GM19372 (cell line): Measurements from ENCODE around the gene SLC16A1.
"Not testable (repeated sequence)": the region's sequence is repeated elsewhere in the genome, so short reads cannot be mapped to it uniquely, and the experiment has no call there.

Source experiments
- ATAC-seq: cut with Tn5 transposase; IDR thresholded peaks from one replicate; pipeline ENCODE4 v1.9.1; 2021; ENCODE audit warnings: mild to moderate bottlenecking, low read depth, moderate library complexity; ENCODE audit not compliant: unreplicated experiment

SLC16A1 gene

GRCh38 chr1:112973788-112974187, 17.8 kb upstream of the SLC16A1 start:
- no peak for ATAC-seq

- no peak for ATAC-seq
Observed at GRCh38 chr1:112971006-112971405, 15.0 kb upstream of the SLC16A1 start.

- no peak for ATAC-seq
Observed at GRCh38 chr1:112964347-112964746, 8.4 kb upstream of the SLC16A1 start.

DNA sequence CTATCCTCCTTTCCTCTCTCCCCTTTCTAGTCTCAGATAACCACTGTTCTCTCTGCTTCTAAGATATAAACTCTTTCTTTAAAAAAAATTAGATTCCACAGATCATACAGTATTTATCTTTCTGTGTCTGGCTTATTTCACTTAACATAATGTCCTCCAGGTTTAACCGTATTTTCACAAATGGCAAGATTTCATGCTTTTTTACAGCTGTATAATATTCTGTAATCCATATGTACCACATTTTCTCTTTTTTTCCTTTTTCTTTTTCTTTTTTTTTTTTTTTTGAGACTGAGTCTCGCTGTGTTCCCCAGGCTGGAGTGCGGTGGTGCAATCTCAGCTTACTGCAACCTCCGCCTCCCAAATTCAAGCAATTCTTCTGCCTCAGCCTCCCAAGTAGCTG, 5.1 kb upstream of the SLC16A1 start:
- ATAC-seq: no peak

DNA sequence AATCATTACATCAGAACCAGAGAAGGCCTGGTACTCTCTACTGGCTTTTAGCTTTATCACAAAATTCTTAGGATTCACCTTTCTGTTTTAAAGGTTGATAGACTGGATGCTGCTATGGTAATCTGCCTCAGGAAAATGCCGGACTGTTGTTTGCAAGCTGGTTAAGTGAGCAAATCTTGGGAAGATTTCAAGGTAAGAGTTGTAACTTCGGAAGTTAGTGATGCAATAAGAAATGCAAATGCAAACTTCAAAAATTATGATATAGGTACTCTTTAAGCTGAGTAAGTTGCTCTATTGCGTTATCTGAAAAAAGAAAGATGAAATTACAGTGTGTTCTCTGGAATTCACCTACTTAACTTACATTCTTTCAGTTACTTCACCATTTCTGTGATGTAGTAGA, 4.4 kb upstream of the SLC16A1 start:
- no peak for ATAC-seq

DNA sequence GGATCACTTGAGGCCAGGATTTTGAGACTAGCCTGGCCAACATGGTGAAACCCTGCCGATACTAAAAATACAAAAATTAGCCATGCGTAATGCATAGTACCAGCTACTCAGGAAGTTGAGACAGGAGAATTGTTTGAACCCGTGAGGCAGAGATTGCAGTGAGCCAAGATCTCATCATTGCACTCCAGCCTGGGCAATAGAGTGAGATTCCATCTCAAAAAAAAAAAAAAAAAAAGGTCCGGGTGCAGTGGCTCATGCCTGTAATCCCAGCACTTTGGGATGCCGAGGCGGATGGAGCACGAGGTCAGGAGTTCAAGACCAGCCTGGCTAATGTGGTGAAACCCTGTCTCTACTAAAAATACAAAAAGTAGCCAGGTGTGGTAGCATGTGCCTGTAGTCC, 2.2 kb upstream of the SLC16A1 start:
- ATAC-seq: not testable (repeated sequence)

DNA sequence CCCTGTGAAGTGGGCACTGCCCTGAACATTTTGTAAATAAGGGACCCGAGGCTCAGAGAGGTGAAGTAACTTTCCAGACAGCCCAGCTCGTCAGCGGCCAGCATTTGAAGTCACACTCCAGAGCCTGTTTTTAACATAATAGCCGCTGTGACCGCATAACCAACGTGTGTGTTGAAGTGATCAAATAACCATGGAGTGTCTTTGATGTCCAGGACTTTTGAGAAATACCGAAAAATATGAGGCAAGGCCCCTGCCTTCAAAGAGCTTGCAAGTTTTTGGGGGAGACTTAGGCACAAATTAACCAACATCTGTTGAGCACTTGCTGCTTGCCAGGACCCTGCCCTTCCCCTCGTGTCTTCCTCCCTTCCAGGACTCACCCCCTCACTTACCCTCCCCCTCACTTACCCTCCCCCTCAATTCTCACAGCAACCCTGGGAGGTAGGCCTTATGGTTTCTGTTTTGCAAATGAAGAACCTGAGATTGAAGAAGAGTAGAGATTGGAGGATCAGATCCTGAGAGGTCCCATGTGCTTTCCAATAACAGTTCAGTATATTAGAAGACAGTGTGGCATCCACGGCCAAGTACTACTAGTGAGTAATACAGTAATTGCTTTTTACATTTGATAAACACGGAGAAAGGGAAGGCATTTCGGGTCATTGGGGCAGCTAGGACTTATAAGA, 1.3 kb upstream of the SLC16A1 start:
- ATAC-seq: peak; percentile 31

- no peak for ATAC-seq
Observed at GRCh38 chr1:112956544-112957132, 642 bp upstream of the SLC16A1 start.

DNA sequence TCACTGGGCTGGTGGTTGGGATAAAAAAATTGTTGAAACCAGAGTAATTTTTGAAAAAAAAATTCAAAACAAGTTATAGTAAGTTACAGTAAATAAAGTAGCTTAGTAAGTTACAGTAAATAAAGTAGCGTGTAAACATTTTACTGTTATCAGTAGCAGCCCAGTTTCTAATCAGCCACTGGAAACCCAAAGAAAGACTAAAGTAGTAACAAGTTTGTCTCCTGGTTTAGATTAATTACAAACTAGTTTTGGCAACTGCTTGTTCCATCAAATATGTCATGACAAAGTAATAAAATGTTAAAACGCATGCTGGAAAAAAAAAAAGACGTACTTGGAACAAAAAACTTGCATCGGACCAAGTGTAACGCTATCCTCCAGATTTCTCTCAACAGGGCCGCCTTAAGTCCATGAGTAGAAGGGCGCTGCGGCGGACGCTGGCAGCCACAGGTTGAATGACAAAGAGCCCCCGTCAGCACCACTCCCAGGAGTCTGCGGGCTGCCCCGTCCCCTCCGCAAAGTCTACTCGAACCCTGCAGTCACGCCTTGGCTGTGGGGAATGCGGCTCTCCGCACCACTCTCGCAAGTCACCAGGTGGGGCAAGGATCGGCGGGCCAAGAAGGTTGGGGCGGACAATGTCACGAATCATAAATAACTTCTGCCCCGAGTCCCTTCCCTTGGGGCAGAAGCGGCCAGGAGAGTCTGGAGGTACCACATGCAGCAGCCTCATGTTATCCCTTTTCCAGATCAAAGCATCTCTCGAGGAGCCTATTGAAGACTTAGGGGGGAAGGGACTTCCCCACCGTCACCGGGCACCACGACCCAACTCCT, 837 bp downstream of the SLC16A1 start:
- peak; percentile 6 for ATAC-seq

DNA sequence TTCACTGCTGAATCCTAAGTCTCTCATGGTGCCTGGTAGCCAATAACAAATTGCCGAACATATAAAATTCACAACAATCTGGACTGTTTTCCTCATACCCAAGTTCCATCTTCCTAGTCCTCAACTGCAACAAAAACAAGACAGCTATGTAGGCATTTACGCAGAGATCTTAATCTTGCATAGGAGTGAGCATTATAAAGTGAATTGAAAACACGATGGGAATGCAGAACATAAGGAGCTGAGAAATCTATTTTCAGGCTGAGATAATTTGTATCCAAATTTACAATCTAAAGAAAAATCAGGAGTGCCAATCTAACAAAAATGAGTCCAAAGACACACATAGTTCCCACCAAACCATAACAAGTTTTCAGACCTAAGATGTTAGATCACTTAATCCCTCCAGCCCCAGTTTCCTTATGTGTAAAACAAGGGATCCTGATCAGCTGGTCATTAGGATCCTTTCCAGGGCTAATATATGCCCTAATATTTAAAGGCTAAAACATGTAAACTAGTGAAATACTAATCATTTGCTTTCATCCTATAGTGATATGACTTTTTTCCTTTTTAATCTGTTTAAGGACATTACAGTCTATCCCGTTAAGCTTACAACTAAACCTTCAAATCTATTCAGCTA, 1.9 kb downstream of the SLC16A1 start:
- no peak for ATAC-seq

GRCh38 chr1:112950426-112950825, 5.6 kb downstream of the SLC16A1 start:
- ATAC-seq: no peak

DNA sequence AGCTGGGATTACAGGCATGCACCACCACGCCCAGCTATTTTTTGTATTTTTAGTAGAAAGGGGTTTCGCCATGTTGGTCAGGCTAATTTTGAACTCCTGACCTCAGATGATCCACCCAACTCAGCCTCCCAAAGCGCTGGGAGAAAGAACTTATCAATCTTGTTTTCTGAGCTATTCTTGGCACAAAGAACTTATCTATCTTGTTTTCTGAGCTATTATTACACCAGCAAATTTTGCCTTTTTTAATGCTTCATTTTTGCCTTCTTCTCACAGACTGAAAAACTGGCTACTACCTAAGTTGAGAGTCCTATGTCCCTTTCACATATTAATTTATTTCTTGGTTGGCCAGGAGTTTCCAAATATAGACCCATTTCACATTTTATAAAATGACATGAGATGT, 9.3 kb downstream of the SLC16A1 start:
- ATAC-seq: no peak

- no peak for ATAC-seq
Observed at GRCh38 chr1:112939810-112940209, 16.2 kb downstream of the SLC16A1 start.

- no peak for ATAC-seq
Observed at GRCh38 chr1:112938210-112938609, 17.8 kb downstream of the SLC16A1 start.

DNA sequence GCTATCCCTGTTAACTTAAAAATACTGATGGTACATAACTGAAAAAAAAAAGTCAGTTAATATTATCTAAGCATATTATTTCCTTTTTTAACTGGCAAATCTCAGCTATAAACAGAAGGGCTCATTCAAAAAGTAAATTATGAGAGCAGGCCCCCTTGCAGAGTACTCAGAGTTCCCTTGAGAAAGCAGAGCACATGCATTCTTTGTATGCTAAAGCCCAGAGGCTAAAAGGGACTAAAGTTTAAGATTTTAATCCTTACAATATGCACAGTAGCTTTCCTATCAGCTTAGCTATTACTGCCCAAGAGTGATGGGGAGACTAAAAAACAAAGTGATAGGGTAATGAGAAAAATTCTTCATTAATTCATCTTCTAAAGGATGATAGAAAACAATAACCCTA, 18.5 kb downstream of the SLC16A1 start:
- ATAC-seq: no peak

DNA sequence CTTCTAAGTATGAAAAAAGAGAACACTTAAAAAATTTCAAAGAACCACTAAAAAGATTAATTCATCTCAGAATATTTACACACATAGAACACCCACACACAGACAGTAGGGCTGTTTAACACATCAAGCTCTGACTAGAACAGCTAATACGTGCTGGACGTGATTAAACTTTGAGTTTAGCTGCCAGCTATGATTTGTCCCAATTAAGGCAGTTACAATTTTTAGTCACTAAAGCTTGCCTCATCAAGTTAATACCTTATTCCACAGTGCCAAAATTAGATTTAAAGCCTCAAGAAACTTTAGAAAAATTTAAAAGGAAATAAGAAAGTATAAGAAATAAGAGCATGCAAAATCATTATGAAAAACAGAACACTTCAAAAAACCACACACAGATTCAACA, 18.9 kb downstream of the SLC16A1 start:
- ATAC-seq: no peak

DNA sequence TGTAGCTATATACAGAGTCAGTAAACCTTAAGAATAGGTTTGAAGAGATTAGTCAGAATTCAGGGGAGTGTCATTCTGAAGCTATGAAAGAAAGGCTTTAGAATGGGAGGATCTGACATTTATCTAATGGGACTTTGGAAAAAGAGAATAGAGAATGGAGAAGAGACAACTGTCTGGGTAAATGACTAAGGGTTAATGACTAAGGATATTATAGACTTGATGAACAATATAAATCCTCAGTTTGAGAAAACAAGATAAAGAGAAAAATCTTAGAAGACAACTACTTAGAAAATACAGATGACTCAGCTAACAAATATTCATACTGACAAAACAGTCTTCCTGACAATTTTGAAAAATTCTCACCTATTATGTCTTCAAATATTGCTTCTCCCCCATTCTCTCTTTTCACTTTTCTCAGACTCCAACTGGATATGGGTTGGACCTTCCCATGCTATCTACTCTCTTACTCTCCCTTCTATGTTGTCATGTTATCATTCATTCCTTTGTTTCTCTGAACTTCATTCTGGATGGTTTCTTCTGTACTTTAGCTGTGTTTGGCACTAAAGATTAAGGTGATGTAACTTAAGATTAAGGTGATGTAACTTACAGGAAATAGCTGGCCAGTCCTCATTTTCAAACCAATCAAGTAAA, 20.4 kb downstream of the SLC16A1 start:
- ATAC-seq: no peak

DNA sequence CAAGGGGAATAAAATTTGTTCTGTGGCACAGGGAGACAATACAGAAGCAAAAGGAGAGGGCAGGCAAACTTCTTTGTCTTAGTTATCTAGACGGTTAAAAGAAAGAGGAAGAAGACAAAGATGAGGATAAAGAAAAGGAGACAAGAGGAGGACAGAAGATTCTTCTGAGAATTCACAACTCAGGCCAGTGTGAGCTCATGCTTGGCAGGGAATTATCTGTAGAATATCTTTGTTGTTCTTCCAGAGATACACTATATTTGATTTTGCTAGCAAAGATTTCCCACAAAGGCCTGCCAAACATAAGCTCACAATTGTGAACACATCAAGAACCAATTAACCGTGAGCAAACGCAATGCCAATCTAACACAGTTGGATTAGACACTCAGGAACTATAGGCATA, 21.4 kb downstream of the SLC16A1 start:
- ATAC-seq: no peak

DNA sequence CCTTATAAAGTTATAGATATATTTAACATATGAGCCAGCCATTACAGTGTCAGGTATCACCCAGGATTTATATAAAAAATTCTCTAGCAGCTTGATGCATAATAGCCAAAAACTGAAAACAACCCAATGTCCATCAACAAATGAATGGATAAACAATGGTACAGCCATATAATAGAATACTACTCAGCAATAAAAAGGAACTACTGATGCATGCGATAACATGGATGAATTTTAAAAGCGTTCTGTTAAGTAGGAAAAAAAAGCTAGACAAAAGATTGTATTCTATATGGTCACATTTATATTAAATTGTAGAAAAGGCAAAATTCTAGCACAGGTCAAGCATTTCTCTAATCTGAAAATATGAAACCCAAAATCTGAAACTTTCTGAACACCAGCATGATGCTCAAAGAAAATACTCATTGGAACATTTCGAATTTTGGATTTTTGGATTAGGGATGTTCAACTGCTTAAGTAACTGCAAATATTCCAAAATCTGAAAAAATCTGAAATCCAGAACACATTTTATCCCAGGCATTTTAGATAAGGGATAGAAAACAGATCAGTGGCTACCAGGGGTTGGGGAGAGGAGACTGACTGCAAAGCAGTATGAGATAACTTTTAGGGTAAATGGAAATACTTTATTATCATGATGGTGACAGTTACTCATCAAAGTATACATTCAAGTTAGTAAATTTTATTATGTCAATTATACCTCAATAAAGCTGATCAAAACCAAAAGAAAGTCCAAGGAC, 22.0 kb downstream of the SLC16A1 start:
- no peak for ATAC-seq

DNA sequence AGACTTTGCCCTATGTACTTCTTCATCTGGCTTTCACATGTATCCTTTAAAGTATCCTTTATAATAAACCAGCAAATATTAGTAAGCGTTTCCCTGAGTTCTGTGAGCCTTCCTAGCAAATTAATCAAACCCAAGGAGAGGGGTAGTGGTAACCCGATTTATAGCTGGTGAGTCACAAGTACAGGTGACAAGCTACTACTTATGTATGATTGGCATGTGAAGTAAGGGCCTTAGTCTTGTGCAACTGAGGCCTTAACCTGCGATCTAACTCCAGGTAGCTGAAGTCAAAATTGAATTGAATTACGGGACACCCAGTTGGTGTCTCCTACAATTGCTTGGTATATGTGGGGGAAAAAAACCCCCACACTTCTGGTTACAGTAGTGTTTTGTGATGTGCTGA, 26.0 kb downstream of the SLC16A1 start:
- no peak for ATAC-seq
